Fibroblast of mammary gland (primary cell): ENCODE data around the gene EEA1.

Experiments
- DNase-seq: peaks from one replicate; pipeline ENCODE4 v3.0.0-alpha.2; 2010; ENCODE audit warnings: low read depth
- H3K4me3 ChIP-seq: 2 replicates; pipeline ENCODE4 v1.5.1; 2011; ENCODE audit warnings: low read depth, mild to moderate bottlenecking, low read length, moderate library complexity; ENCODE audit not compliant: control insufficient read depth
- CTCF ChIP-seq: conservative IDR thresholded peaks from 2 replicates; pipeline ENCODE4 v1.5.1; 2011; ENCODE audit warnings: low read depth, low read length, inconsistent platforms; ENCODE audit not compliant: control insufficient read depth, insufficient read depth

The EEA1 gene

DNA sequence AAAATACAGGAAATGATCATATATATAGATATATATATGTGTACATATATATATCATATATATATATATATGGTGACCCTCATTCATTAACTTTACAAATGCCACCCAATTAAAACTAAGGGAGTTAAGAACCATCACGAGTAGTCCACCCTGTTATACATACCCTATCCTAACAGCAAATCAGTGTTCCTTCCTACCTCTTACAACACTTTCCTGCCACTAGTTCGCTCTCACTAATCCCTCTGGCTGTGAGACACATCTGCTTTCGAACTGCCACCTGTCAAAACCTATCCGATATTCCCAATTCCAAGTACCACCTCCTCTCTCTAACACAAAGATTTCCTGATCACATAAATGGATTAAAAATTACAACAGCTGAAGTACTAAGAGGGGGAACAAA lies 100.5 kb downstream of the EEA1 start:
- no peak overlapping the region for H3K4me3 ChIP-seq
- no peak for TF ChIP-seq CTCF
- DNase-seq: no peak

DNA sequence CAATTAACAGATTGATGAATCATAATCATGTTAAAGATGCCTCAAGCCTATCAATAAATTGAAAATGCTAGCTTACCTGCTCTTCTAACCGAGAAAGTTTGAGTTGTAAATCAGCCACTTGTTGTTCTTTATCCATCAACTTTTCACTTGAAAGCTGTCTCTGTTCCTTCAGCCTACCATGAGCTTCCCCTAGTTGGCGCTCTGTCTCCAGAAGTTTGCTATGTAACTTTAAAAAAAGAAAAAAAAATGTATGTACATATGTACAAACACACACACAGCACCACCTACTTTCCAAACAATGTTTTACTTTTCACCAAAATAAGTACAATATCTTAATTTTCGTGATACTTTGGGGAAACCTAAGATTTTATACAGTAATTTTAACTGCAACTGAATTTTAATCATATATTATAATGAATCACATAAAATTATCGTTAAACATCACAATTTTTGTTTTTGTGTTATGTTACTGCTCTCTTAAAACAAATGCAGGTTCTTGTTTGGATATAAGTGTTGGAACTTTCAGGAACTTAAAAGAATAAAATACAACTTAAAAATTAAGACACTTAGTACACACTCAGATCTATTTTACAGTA lies 101.2 kb downstream of the EEA1 start:
- TF ChIP-seq CTCF: peak; percentile 87
- H3K4me3 ChIP-seq: no peak overlapping the region
- DNase-seq: peak; percentile 67

GRCh38 chr12:92821142-92821541 lies 108.0 kb downstream of the EEA1 start:
- no peak for TF ChIP-seq CTCF
- no peak overlapping the region for H3K4me3 ChIP-seq
- DNase-seq: no peak

DNA sequence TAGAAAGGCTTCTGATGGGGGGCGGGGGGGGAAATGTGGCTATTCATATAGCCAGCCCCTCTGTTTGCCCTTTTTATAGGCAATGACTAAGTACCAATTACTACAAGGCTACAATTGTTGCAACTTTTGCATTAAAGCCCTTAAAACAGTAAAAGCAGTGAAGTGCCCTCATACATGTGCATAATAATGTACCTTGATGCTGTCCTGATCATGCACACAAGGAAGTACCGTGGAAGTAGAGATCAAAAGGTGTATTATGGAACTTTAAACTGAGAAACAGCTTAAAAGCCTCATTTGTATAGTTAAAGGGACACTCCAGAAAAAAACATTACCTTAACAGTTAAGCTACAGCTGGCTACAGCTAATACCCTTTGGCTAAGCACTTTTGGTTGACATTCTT lies 114.5 kb downstream of the EEA1 start:
- no peak for DNase-seq
- no peak overlapping the region for H3K4me3 ChIP-seq
- TF ChIP-seq CTCF: no peak

GRCh38 chr12:92810370-92810769 lies 118.7 kb downstream of the EEA1 start:
- no peak for DNase-seq
- TF ChIP-seq CTCF: no peak
- no peak overlapping the region for H3K4me3 ChIP-seq

- TF ChIP-seq CTCF: no peak
- DNase-seq: no peak
- H3K4me3 ChIP-seq: no peak overlapping the region
Observed at GRCh38 chr12:92803903-92804302, 125.2 kb downstream of the EEA1 start.

GRCh38 chr12:92802906-92803305 lies 126.2 kb downstream of the EEA1 start:
- TF ChIP-seq CTCF: no peak
- DNase-seq: no peak
- H3K4me3 ChIP-seq: no peak overlapping the region
